GM21528 (cell line): ENCODE measurements around the gene PRKAR2B.
"Not testable (repeated sequence)": the region's sequence is repeated elsewhere in the genome, so short reads cannot be mapped to it uniquely, and the experiment has no call there.

Experiments
- ATAC-seq: cut with Tn5 transposase; IDR thresholded peaks from one replicate; pipeline ENCODE4 v1.9.1; 2021; ENCODE audit warnings: mild to moderate bottlenecking, moderate library complexity; ENCODE audit not compliant: unreplicated experiment, low FRiP score

The PRKAR2B gene

DNA sequence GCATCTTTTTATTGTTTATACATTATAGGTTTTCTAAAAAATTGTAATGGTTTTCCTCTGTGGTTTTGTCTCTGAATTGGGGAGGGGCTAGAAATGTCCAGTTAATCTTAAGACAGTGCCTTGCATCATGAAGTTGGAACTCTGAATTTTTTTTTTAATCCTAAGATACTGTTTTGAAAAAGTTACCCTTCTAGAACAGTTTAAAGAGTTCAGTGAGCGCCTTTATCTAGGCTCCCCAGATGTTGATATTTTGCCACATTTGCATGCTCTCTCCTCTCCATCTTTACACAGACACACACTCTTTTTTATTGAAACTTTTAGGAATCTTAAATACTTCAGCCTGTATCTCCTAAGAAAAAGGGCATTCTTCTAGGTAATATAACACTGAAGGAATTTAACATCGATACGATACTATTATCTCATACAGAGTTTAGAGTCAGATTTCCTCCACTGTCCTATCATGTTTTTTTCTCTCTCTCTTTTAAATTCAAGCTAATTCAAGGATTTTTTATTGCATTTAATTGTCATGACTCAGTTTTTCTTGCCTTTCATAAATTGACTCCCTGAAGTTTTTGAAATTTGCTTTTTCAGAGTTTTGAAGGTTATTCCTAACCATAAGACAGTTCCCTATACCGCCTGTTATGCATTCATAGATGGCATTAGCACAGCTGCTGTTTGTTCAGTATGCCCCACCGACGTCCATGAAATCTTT lies 31.5 kb downstream of the PRKAR2B start:
- ATAC-seq, result no peak

DNA sequence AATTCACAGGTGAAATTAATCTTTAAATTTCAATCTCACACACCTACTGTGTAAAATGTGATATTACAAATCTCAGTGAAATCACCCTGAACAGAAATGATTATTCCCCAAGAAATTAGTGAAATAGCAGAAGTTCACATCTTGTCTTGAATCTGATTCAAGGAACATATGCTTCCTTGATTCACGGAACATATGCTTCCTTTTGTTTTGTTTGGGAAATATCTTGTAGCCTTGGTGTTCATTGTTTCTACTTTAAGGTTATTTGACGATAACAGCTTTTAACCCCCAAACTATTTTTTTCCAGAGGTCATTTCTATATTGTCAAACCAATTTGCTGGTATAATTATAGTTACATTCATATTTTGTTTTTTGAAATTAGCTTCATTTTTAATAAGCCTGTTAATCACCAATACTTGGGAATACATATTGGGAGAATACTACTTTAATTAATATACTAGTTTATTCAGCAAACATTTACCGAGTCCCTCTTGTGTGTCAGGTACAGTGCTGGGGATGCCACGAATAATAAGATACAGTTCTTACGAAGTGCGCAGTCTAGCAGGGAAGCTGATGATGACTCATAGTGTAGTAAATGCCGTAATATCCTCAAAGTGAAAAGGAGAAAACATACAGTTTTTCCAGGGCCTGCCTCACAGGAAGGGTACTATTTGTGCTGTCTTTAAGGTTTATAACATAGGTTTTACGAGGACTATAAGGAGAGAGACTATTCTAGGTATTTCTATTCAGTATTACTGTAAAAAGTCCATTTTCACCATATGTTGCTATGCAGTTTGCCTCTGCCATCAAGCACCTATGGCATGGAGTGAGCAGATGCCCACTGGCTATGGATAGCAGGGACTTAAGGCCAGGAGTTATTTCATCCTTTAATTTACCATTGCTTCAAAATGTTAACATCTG lies 32.5 kb downstream of the PRKAR2B start:
- ATAC-seq, result no peak

DNA sequence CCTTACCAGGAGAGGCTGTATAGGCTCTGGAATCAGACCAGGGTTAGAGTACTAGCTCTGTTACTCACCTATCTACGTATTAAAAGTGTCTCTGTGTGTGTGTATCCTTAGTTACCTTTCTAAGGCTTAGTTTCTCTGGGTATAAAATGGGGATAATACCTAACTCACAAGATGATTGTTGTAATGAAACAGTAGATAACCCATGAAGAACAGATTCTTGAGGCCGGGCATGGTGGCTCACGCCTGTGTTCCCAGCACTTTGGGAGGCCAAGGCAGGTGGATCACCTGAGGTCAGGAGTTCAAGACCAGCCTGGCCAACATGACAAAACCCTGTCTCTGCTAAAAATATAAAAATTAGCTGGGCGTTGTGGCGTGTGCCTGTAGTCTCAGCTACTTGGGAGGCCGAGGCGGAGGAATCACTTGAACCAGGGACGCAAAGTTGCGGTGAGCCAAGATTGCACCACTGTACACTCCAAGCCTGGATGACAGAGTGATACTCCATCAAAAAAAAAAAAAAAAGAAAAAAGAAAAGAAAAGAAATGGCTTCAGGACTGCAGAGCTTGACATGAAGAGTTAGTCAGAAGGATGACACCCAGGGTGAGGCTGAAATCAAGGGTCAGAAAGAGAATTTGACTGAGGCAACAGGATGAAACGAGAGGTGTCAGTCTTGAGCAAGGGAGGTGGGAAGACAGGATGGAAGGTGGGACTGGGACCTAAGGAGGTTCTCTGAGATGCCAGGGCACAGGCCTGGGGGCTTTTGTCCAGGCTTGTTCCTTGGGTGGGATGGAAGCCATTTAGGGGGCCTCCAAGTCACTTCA lies 33.4 kb downstream of the PRKAR2B start:
- ATAC-seq, result no peak

DNA sequence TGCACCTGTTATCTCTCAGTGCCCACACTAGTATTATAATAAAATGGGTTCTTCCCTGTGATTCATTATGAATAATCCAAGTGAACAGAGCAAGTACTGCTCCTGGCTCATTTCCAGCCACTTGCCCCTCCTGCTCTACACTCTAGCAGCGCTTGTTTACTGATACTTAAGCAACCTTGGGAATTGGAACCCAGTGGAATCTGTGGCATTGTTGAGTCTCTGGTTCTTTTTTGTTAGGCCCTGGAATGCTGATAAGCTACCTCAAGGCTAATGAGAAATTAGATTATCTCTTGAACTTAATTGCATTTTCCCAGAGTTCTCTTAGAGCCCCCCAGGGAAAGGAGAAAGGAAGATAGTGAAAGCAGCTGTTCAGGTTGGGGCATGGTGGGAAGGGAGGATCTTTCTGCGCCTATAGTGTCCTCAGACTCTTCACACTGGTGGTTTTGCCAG lies 34.0 kb downstream of the PRKAR2B start:
- ATAC-seq, result no peak

DNA sequence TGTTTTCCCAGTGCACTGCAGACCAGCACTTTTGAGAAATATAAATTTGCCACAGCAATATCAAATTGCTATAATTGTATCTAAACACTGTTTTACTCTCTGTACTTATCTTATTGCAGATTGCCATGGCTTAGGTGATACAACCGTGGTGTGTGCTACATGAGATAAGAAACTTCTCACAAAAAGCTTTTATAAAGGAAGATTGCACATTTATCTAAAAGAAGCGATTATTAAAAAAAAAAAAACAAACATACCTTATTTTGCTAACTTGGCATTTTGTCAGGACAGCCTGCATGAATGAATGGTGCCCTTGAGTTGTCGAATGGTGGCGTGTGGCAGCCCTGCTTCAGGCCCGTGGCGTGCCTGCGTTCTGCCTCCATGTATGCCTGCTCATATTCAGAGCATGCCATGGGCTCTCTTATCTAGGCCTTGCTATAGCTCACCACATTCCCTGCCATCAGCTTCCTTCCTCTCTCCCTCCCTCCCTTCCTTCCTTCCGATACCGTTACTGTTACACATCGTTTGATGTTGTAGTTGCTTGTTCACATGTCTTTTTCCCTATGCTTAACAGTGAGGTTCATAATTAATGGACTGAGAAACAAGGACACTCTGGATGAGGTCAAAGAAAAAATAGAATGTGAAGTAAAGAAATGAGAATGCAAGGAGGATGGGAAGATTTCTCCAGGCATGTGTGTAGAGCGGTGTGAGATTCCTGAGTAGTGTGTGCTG lies 34.9 kb downstream of the PRKAR2B start:
- ATAC-seq, result no peak

DNA sequence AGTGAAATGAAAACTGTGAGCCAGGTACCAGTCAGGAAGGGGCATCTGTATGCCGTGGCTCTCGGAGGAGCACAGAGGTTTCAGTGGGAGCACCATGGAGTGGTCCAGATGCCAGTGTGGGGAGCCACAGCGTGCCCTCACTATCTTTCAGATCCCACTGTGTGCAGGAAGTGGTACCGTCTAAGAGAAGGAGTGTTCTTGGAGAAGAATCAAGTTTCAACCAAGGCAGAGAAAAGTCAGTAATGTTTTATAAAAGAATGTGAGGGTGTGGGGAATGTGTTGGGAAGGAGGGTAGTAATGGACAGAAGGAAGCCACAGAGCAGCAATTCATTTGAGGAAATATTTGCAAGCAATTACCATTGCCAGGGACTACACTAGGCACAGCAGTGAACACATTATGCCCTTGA lies 35.6 kb downstream of the PRKAR2B start:
- ATAC-seq, result no peak

DNA sequence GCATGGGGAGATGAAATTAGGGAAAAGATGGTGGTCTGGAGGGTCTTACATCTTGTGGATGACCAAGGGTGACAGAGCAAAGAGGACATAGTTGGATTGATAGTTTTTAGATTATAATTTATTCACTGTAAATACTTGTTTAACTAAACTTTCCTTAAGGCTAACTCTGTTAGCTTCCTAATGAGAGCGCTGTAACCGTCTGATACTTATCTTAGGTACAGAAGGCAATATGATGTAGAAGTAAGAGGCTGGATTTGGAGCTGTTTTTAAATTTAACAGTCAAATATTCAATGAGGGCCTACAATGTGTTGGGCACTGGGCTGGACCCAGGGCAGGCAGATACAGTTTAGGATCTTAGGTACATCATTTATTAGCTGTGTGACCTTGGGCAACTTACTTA lies 36.0 kb downstream of the PRKAR2B start:
- no peak for ATAC-seq

DNA sequence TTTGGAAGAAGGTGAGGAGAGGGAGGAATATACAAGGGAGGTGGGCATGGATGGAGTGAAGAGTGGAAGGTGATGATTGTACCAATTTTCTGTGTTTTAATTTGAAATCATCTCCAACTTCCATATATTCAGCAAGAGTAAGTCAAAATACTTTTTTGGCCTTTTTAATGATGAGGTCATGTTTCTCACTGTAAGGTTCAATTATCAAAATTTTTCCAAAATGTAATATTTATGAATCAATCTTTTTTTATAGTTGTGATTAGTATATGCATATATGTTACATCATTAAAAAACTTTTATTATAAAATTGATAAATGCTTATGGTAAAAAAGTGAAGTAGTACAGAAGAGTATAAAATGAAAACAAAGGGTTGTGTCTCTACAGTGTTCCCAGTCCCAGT lies 40.7 kb downstream of the PRKAR2B start:
- ATAC-seq, result no peak

DNA sequence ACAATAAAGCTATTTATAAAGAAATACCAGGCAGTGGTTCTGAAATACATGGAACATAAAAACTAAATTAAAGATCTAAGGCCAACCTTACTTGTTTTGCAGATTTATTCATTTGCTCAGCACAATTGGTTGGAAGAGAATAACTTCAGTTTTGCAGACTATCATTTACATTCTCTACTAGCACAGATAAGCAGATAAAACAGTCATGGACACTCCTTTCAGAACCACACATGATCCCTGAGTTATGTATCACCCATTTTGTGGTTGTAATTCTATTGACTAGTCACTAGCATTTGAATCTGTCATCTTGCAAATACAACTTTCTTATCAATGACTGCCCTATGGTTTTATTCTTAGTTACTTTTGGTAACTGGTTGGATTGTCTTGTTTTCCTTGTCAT lies 45.1 kb downstream of the PRKAR2B start:
- ATAC-seq, result no peak

DNA sequence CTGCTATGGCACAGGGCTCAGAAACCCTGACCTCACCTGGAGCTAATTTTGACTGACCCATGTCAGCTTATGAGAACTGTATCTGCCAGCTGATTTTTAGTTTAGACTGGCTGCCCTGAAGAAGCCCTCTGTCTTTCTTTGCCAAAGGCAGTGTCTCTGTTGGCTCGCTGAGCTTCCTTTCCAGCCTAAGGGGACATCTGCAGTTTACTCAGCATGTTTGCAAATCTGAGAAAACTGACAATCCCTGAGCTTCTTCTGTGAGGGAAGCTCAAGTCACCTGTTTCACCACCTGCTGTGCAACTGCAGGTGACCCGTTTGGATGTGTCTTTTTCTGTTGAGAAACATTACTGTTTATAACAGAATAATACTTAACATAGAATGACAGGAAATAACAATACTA lies 46.0 kb downstream of the PRKAR2B start:
- ATAC-seq, result no peak

DNA sequence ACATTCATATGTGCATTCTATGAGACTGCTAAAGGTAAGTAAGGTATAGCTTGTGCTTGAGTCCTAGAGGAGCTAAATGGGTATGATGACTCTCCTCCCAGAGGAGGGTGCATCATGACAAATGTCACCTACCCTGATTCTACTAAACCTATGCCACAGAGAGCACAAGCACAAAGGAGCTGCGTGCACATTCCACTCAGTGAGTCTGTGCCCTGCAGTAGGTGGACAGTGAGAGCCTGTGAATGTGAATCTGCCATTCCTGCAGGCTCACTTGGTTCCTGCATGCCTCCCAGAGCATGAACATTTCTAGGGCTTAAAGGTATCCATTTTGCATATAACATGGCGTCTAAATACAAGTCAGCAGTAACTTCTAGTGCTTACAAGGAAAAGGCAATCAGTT lies 46.8 kb downstream of the PRKAR2B start:
- ATAC-seq, result no peak

DNA sequence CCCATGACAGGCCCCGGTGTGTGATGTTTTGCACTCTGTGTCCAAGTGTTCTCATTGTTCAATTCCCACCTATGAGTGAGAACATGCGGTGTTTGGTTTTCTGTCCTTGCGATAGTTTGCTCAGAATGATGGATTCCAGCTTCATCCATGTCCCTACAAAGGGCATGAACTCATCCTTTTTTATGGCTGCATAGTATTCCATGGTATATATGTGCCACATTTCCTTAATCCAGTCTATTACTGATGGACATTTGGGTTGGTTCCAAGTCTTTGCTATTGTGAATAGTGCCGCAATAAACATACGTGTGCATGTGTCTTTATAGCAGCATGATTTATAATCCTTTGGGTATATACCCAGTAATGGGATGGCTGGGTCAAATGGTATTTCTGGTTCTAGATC lies 49.2 kb downstream of the PRKAR2B start:
- not testable (repeated sequence) for ATAC-seq

DNA sequence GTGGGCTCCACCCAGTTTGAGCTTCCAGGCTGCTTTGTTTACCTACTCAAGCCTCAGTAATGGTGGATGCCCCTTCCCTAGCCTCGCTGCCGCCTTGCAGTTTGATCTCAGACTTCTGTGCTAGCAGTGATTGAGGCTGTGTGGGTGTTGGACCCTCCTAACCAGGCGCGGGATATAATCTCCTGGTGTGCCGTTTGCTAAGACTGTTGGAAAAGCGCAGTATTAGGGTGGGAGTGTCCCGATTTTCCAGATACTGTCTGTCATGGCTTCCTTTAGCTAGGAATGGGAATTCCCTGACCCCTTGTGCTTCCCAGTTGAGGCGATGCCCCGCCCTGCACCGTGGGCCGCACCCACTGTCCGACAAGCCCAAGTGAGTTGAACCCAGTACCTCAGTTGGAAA lies 54.6 kb downstream of the PRKAR2B start:
- ATAC-seq, result not testable (repeated sequence)

DNA sequence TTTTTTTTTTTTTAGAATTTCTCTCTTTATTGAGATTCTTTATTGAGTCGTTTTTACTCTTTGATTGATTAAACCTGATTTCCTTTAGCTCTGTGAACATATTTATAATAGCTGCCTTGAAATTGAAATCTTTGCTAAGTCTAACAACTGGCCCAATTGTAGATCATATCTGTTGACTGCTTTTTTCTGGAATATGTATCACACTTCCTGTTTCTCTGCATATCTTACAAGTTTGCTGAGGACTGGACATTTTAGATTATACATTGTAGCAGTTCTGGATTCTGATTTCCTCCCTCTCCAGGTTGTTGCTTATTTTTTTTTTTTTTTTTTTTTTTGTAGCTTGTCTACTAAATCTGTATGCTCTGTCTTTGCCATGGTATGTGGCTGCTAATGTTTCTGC lies 56.3 kb downstream of the PRKAR2B start:
- ATAC-seq, result no peak

DNA sequence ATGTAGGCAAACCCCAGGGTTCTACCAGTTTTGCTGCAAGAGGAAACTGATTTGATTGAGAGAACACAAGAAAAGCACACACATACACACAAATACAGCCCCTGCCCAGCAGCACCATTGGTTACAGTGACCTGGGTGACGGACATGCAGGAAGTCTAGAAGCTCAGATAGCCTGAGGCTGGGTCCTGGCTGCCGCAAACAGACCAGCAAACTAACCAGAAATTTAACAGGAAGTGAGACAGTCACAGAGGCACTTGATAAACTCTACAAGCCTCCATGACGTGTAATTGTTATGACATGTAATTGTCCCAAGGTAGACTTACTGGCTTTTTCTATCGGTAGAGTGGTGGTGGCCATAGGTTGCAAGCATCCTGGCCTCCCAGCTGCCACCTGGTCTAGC lies 58.9 kb downstream of the PRKAR2B start:
- no peak for ATAC-seq

DNA sequence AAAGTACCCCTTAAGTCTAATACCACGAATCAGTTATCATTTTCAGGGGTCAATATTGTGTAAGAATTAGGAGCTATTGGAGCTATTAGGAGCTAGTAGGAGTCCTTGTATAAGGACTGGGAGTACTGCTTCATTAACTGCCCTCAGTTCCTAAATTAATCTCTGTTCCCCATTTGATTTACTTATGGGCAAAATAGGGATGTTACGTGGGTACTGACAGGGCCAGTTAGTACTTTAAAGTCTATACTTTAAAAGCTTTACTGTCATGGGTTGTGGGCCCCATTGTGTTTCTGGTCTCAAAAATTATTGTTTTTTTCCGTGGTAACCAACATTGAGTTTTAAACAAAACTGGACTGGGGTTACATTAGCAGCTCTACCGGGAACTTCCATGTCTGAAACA lies 60.3 kb downstream of the PRKAR2B start:
- no peak for ATAC-seq

DNA sequence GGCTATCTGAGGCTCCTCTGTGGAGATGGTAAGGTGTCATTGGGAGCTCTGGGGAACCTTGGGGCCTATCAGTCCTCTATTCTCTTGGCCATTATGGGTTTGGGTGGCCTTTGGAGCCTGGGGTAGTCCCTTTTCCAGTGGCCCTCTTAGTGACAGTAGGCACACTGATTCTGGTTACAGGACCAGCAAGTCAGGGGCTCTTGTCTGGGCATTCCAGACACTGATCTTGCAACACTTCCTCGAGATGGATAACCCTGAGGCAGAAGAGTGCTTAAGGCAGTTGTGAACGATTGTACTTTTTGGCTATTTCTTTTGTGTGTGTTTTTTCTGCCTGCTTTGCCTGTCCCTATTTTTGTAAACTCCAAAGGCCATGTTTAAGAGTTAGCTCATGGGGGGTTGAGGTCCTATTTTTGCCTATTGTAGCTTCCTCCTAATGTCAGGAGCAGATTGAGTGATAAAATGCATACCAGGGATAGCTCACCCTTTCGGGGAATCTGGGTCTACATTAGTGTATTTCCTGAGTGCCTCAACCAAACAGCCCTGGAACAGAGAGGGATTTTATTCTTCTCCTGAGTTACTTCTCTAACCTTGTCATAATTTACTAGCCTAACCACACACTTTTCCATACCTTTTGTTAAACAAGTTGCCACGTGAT lies 61.2 kb downstream of the PRKAR2B start:
- ATAC-seq, result no peak

DNA sequence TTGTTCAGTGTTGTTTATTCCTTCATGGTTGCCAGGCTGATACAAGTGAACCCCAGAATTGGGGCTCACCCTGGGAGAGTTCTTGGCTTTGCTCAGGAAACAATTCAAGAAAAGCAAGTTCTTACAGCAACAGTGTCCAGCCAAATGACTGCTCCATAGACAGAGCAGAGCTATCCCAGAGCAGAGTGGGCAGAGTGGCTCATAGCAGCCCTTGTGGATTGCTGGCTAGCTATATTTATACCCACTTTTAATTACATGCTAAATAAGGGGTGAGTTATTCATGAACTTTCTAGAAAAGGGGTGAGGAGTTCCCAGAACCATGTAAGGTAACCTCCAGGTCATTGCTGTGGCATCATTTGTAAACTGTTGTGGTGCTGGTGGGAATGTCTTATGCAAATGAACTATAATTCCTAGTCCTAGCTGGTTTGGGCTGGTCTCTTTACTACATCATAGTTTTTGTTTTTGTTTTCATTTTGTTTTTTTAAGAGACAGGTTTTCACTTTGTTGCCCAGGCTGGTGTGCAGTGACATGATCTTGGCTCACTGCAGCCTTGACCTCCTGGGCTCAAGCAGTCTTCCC lies 64.4 kb downstream of the PRKAR2B start:
- ATAC-seq, result no peak

DNA sequence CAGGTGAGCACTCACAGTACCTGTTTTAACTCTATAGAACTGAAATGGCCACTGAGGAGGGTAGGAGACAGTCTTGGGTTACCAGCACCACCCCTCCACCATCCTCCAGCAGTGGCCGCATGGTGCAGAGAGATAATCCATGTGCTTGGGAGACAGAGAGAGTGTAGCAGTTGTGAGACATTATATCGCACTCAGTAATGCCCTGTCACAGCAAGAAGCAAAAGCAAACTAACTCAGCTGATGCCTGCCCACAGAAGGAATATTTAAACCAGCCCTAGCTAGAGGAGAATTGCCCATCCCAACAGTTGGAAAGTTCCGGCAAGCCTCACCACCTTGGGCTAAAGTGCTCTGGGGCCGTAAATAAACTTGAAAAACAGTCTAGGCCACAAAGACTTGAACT lies 65.5 kb downstream of the PRKAR2B start:
- no peak for ATAC-seq
